HL-60 (cell line): ENCODE data around the gene LIMCH1.

Experiments
- CTCF ChIP-seq: IDR thresholded peaks from one replicate; pipeline ENCODE4 v1.5.1; 2011; ENCODE audit warnings: low read length, control low read depth, inconsistent platforms; ENCODE audit not compliant: insufficient read depth
- GABPA ChIP-seq: IDR thresholded peaks from 2 replicates; pipeline ENCODE4 v1.6.1; 2012; ENCODE audit warnings: low read depth
- SPI1 ChIP-seq: IDR thresholded peaks from 2 replicates; pipeline ENCODE4 v1.6.1; 2012; ENCODE audit warnings: low read depth, mild to moderate bottlenecking, borderline replicate concordance

GRCh38 chr4:41660352-41660751 lies 122.4 kb downstream of the LIMCH1 start:
- TF ChIP-seq CTCF (no peak), SPI1 (no peak), GABPA (no peak)
